HG02588 (cell line): Measurements from ENCODE around the gene BTBD16.

Source experiments
- ATAC-seq: cut with Tn5 transposase; IDR thresholded peaks from one replicate; pipeline ENCODE4 v1.9.1; 2021; ENCODE audit warnings: mild to moderate bottlenecking, moderate library complexity; ENCODE audit not compliant: unreplicated experiment

The BTBD16 gene

GRCh38 chr10:122271076-122271475 is at the start of gene BTBD16:
BTBD16 (plus strand) TSS chr10:122271296; CDS start chr10:122275082, 3,786 bp downstream.
- ATAC-seq: no peak

GRCh38 chr10:122221958-122222357 is 49.1 kb upstream of the BTBD16 start:
- ATAC-seq: no peak

- ATAC-seq: no peak
Measured at GRCh38 chr10:122222638-122223037, 48.5 kb upstream of the BTBD16 start.

- ATAC-seq: no peak
Measured at GRCh38 chr10:122224159-122224558, 46.9 kb upstream of the BTBD16 start.

GRCh38 chr10:122225330-122225729 is 45.8 kb upstream of the BTBD16 start:
- no peak for ATAC-seq

- ATAC-seq: no peak
Measured at GRCh38 chr10:122227754-122228153, 43.3 kb upstream of the BTBD16 start.

GRCh38 chr10:122229666-122230065 is 41.4 kb upstream of the BTBD16 start:
- ATAC-seq: no peak

- no peak for ATAC-seq
Measured at GRCh38 chr10:122230222-122230621, 40.9 kb upstream of the BTBD16 start.

- ATAC-seq: no peak
Measured at GRCh38 chr10:122232769-122233168, 38.3 kb upstream of the BTBD16 start.

- ATAC-seq: no peak
Measured at GRCh38 chr10:122233857-122234348, 37.2 kb upstream of the BTBD16 start.

- no peak for ATAC-seq
Measured at GRCh38 chr10:122234416-122234815, 36.7 kb upstream of the BTBD16 start.

- ATAC-seq: no peak
Measured at GRCh38 chr10:122236690-122237306, 34.3 kb upstream of the BTBD16 start.

- no peak for ATAC-seq
Measured at GRCh38 chr10:122237331-122237990, 33.6 kb upstream of the BTBD16 start.

- no peak for ATAC-seq
Measured at GRCh38 chr10:122239578-122240257, 31.4 kb upstream of the BTBD16 start.

- ATAC-seq: no peak
Measured at GRCh38 chr10:122240401-122240800, 30.7 kb upstream of the BTBD16 start.

GRCh38 chr10:122241836-122242235 is 29.3 kb upstream of the BTBD16 start:
- ATAC-seq: no peak

GRCh38 chr10:122243550-122243949 is 27.5 kb upstream of the BTBD16 start:
- no peak for ATAC-seq

GRCh38 chr10:122244001-122244975 is 26.8 kb upstream of the BTBD16 start:
- ATAC-seq: no peak

- ATAC-seq: no peak
Measured at GRCh38 chr10:122245136-122245535, 26.0 kb upstream of the BTBD16 start.

- no peak for ATAC-seq
Measured at GRCh38 chr10:122245897-122246296, 25.2 kb upstream of the BTBD16 start.
